Hepatocyte (in vitro differentiated cells): ENCODE measurements around the gene PSMC5. TPM values are rescaled to one million over a fixed set of nuclear protein-coding genes. Genes with fewer than 3 reads are reported as not detected.
A peak's percentile ranks its signal among the peaks of the same experiment; 100 is the strongest.
"Not testable (repeated sequence)": the region's sequence is repeated elsewhere in the genome, so short reads cannot be mapped to it uniquely, and the experiment has no call there.

Experiments used
- DNase-seq: peaks from one replicate; pipeline ENCODE4 v3.0.0-alpha.2; 2016; ENCODE audit warnings: low spot score
- H2AFZ ChIP-seq: fragments of 200-600 bp; sonication (generic); 2 replicates; pipeline ENCODE4 v1.6.0; 2016; ENCODE audit warnings: antibody characterized with exemption, mild to moderate bottlenecking
- H3K27ac ChIP-seq: fragments of 200-600 bp; sonication (generic); 2 replicates; pipeline ENCODE4 v1.5.1; 2016; ENCODE audit warnings: mild to moderate bottlenecking
- H3K27me3 ChIP-seq: fragments of 200-600 bp; sonication (generic); 2 replicates; pipeline ENCODE4 v1.6.1; 2016
- H3K36me3 ChIP-seq: fragments of 200-600 bp; sonication (generic); replicated peaks from 2 replicates; pipeline ENCODE4 v1.5.1; 2016; ENCODE audit warnings: low read depth; ENCODE audit not compliant: insufficient read depth
- H3K4me1 ChIP-seq: fragments of 200-600 bp; sonication (generic); 2 replicates; pipeline ENCODE4 v1.5.1; 2016; ENCODE audit warnings: mild to moderate bottlenecking, moderate library complexity; ENCODE audit not compliant: insufficient read depth
- H3K4me2 ChIP-seq: fragments of 200-600 bp; sonication (generic); 2 replicates; pipeline ENCODE4 v1.6.0; 2016
- H3K4me3 ChIP-seq: fragments of 200-600 bp; sonication (generic); 2 replicates; pipeline ENCODE4 v1.5.1; 2016; ENCODE audit warnings: mild to moderate bottlenecking
- H3K79me2 ChIP-seq: fragments of 200-600 bp; sonication (generic); 2 replicates; pipeline ENCODE4 v1.6.0; 2017; ENCODE audit warnings: mild to moderate bottlenecking
- H3K9me2 ChIP-seq: fragments of 200-600 bp; sonication (generic); replicated peaks from 2 replicates; pipeline ENCODE4 v1.6.0; 2017; ENCODE audit warnings: mild to moderate bottlenecking; ENCODE audit not compliant: insufficient read depth
- H3K9me3 ChIP-seq: fragments of 200-600 bp; sonication (generic); 2 replicates; pipeline ENCODE4 v1.5.1; 2016; ENCODE audit warnings: low read depth, mild to moderate bottlenecking
- H4K20me1 ChIP-seq: fragments of 200-600 bp; sonication (generic); 2 replicates; pipeline ENCODE4 v1.6.0; 2016; ENCODE audit warnings: mild to moderate bottlenecking; ENCODE audit not compliant: insufficient read depth, poor library complexity, severe bottlenecking
- CTCF ChIP-seq: fragments of 200-600 bp; sonication (generic); IDR thresholded peaks from 2 replicates; pipeline ENCODE4 v1.5.1; 2016; ENCODE audit warnings: antibody characterized with exemption, mild to moderate bottlenecking; ENCODE audit not compliant: poor library complexity
- EZH2 ChIP-seq: fragments of 200-600 bp; sonication (generic); IDR thresholded peaks from 2 replicates; pipeline ENCODE4 v1.6.1; 2016; ENCODE audit warnings: antibody characterized with exemption, mild to moderate bottlenecking, borderline replicate concordance
- EZH2phosphoT487 ChIP-seq: fragments of 200-600 bp; sonication (generic); IDR thresholded peaks from one replicate; pipeline ENCODE4 v1.6.1; 2018; ENCODE audit warnings: antibody characterized with exemption, mild to moderate bottlenecking, low read depth, moderate library complexity; ENCODE audit not compliant: unreplicated experiment, severe bottlenecking
- WGBS: methylation state at CpG from one replicate; pipeline ENCODE4 v1.1.6; 2016; ENCODE audit warnings: low lambda C conversion rate; ENCODE audit errors: missing lambda C conversion rate; 5-methylcytosine and 5-hydroxymethylcytosine counted together
- polyA plus RNA-seq: library from polyadenylated mRNA; unstranded; fragments of >200 nt; fragmentation: Nextera tagmentation; extraction: Ambion mirVana; gene quantifications from 2 replicates; pipeline ENCODE4 v1.2.1, GENCODE V29; 2016
- total RNA-seq: library from RNA; depleted of rRNA; stranded (reverse); fragments of >200 nt; gene quantifications from 2 replicates; pipeline ENCODE4 v1.2.3, GENCODE V29; 2014

The PSMC5 gene
- total and polyA plus RNA-seq, 2 experiments from 2014 or later, result 46.6 to 132 TPM

GRCh38 chr17:63842173-63842539 lies 14.9 kb downstream of the PSMC5 start:
- no peak for TF ChIP-seq CTCF
- TF ChIP-seq EZH2, result no peak
- no peak for TF ChIP-seq EZH2phosphoT487
- H3K9me3 ChIP-seq, result no peaks in the 10 kb centered on the region
- H3K27ac ChIP-seq, result peak overlapping the region; percentile 88
- H4K20me1 ChIP-seq, result peaks cover 31% of the 10 kb centered on the region
- H3K4me3 ChIP-seq, result peak overlapping the region; percentile 92
- H3K36me3 ChIP-seq, result no peaks in the 10 kb centered on the region
- H3K9me2 ChIP-seq, result no peaks in the 10 kb centered on the region
- H3K4me1 ChIP-seq, result peaks cover 36% of the 10 kb centered on the region
- no peaks in the 10 kb centered on the region for H3K27me3 ChIP-seq
- 0% methylated on average over 2 of the region's 36 CpGs for WGBS
- H2AFZ ChIP-seq, result peak overlapping the region; percentile 50
- DNase-seq, result no peak
- peak overlapping the region; percentile 94 for H3K4me2 ChIP-seq
- peaks cover 50% of the 10 kb centered on the region for H3K79me2 ChIP-seq

- H3K36me3 ChIP-seq, result no peaks in the 10 kb centered on the region
- peaks cover 44% of the 10 kb centered on the region for H3K79me2 ChIP-seq
- peak; percentile 99 for DNase-seq
- H3K9me3 ChIP-seq, result no peaks in the 10 kb centered on the region
- H3K9me2 ChIP-seq, result no peaks in the 10 kb centered on the region
- H3K4me2 ChIP-seq, result peak within 1 kb of the TSS; percentile 94
- H2AFZ ChIP-seq, result peak within 1 kb of the TSS; percentile 94
- peak within 1 kb of the TSS; percentile 92 for H3K4me3 ChIP-seq
- TF ChIP-seq EZH2, result no peak
- no peak for TF ChIP-seq CTCF
- no peak for TF ChIP-seq EZH2phosphoT487
- peak within 1 kb of the TSS; percentile 88 for H3K27ac ChIP-seq
- no peaks in the 10 kb centered on the region for H3K27me3 ChIP-seq
- peaks cover 36% of the 10 kb centered on the region for H3K4me1 ChIP-seq
- under 1% methylated on average over 78 of the region's 92 CpGs for WGBS
- peaks cover 31% of the 10 kb centered on the region for H4K20me1 ChIP-seq
These were observed 15.5 kb downstream of the PSMC5 start, which contains the start of gene SMARCD2 for GRCh38 chr17:63842540-63843386. TSS of gene SMARCD2 (minus strand) at chr17:63842685. CDS start at chr17:63842674, 11 bp downstream.

- peaks cover 33% of the 10 kb centered on the region for H3K4me1 ChIP-seq
- peak overlapping the region; percentile 43 for H3K4me3 ChIP-seq
- peak overlapping the region; percentile 88 for H3K27ac ChIP-seq
- peak overlapping the region; percentile 94 for H2AFZ ChIP-seq
- peak overlapping the region; percentile 82 for H3K4me2 ChIP-seq
- H3K9me2 ChIP-seq, H3K9me3 ChIP-seq, H3K27me3 ChIP-seq, H3K36me3 ChIP-seq: not testable (repeated sequence)
- H4K20me1 ChIP-seq, result peaks cover 24% of the 10 kb centered on the region
- H3K79me2 ChIP-seq, result peaks cover 37% of the 10 kb centered on the region
- peak; percentile 44 for DNase-seq
- 42% methylated on average over 19 of the region's 19 CpGs for WGBS
These were observed 16.2 kb downstream of the PSMC5 start for GRCh38 chr17:63843387-63843888.

- H3K4me3 ChIP-seq, result no peak overlapping the region
- no peak for DNase-seq
- no peaks in the 10 kb centered on the region for H3K9me2 ChIP-seq
- no peaks in the 10 kb centered on the region for H3K9me3 ChIP-seq
- no peaks in the 10 kb centered on the region for H3K36me3 ChIP-seq
- peaks cover 20% of the 10 kb centered on the region for H4K20me1 ChIP-seq
- H2AFZ ChIP-seq, result peak overlapping the region; percentile 94
- WGBS, result 79% methylated on average over 9 of the region's 9 CpGs
- no peaks in the 10 kb centered on the region for H3K27me3 ChIP-seq
- no peak for TF ChIP-seq EZH2phosphoT487
- peak overlapping the region; percentile 82 for H3K4me2 ChIP-seq
- peaks cover 31% of the 10 kb centered on the region for H3K79me2 ChIP-seq
- H3K27ac ChIP-seq, result peak overlapping the region; percentile 88
- peaks cover 30% of the 10 kb centered on the region for H3K4me1 ChIP-seq
These were observed 16.9 kb downstream of the PSMC5 start for GRCh38 chr17:63843910-63844677.
